HepG2 (cell line): ENCODE measurements around the gene KRTAP12-3.

Experiments used
- CBX2 ChIP-seq, 2 experiments: fragments of 200-600 bp in 1 of 2; sonication (generic); formaldehyde crosslinking in 1 of 2; IDR thresholded peaks; 2 replicates each; pipeline versions ENCODE4 v1.7.0 to v1.8.1; 2018 to 2022; ENCODE audit warnings: low read depth in 2 of 2, low read length in 1 of 2, mild to moderate bottlenecking in 1 of 2, missing genetic modification reagents in 1 of 2
- CTCF ChIP-seq: sonication (generic); formaldehyde crosslinking; IDR thresholded peaks from 2 replicates; pipeline ENCODE4 v1.5.0; 2020; ENCODE audit warnings: mild to moderate bottlenecking, missing genetic modification reagents, moderate library complexity
- FOXM1 ChIP-seq: sonication (generic); formaldehyde crosslinking; IDR thresholded peaks from 2 replicates; pipeline ENCODE4 v1.5.0; 2020; ENCODE audit warnings: missing genetic modification reagents
- GTF2F1 ChIP-seq: fragments of 150-350 bp; IDR thresholded peaks from 2 replicates; pipeline ENCODE4 v1.6.1; 2014; ENCODE audit warnings: low read length
- HDAC2 ChIP-seq: sonication (generic); formaldehyde crosslinking; IDR thresholded peaks from 2 replicates; pipeline ENCODE4 v1.4.0; 2020; ENCODE audit warnings: missing genetic modification reagents
- IRF1 ChIP-seq: sonication (generic); formaldehyde crosslinking; IDR thresholded peaks from 2 replicates; pipeline ENCODE4 v1.4.0; 2020; ENCODE audit warnings: low read depth, mild to moderate bottlenecking, missing genetic modification reagents
- MEIS2 ChIP-seq: sonication (generic); formaldehyde crosslinking; IDR thresholded peaks from 2 replicates; pipeline ENCODE4 v1.9.0; 2021; ENCODE audit warnings: mild to moderate bottlenecking, missing genetic modification reagents
- POLR2AphosphoS2 ChIP-seq: IDR thresholded peaks from 2 replicates; pipeline ENCODE4 v1.6.1; 2011; ENCODE audit warnings: low read depth, low read length, improper control_type of control experiment
- RFX5 ChIP-seq: IDR thresholded peaks from 2 replicates; pipeline ENCODE4 v1.6.1; 2011; ENCODE audit warnings: low read depth, low read length, improper control_type of control experiment
- SRF ChIP-seq: IDR thresholded peaks from 2 replicates; pipeline ENCODE4 v1.6.1; 2011; ENCODE audit warnings: mild to moderate bottlenecking, low read depth, low read length, moderate library complexity
- TCF7L2 ChIP-seq: IDR thresholded peaks from 2 replicates; pipeline ENCODE4 v1.6.1; 2011; ENCODE audit warnings: mild to moderate bottlenecking, low read depth, low read length, moderate library complexity
- ZFP62 ChIP-seq: sonication (generic); formaldehyde crosslinking; IDR thresholded peaks from 2 replicates; pipeline ENCODE4 v1.4.0; 2020; ENCODE audit warnings: missing genetic modification reagents
- ZNF224 ChIP-seq: sonication (generic); formaldehyde crosslinking; IDR thresholded peaks from 2 replicates; pipeline ENCODE4 v1.5.0; 2020; ENCODE audit warnings: mild to moderate bottlenecking, missing genetic modification reagents

GRCh38 chr21:44686000-44686781 lies 28.5 kb downstream of the KRTAP12-3 start:
- no peak for TF ChIP-seq MEIS2
- no peak for TF ChIP-seq RFX5
- no peak for TF ChIP-seq TCF7L2
- TF ChIP-seq CTCF (CRISPR knock-in tag), result no peak
- no peak for TF ChIP-seq CBX2 (IDR thresholded peaks at IDR 0.05; ENCODE audit: low read depth, low read length)
- TF ChIP-seq CBX2 (CRISPR knock-in tag; IDR thresholded peaks at IDR 0.05; ENCODE audit: low read depth), result no peak
- no peak for TF ChIP-seq ZNF224 (CRISPR knock-in tag)
- no peak for TF ChIP-seq GTF2F1
- no peak for TF ChIP-seq HDAC2 (CRISPR knock-in tag)
- TF ChIP-seq FOXM1, result no peak
- TF ChIP-seq POLR2AphosphoS2, result no peak
- no peak for TF ChIP-seq SRF
- TF ChIP-seq IRF1 (CRISPR knock-in tag), result no peak
- no peak for TF ChIP-seq ZFP62 (CRISPR knock-in tag)
